Pancreas (tissue), 10 donors: ENCODE results near the gene TCF3. TPM values are rescaled to one million over a fixed set of nuclear protein-coding genes. Genes with fewer than 3 reads are reported as not detected.
A peak's percentile ranks its signal among the peaks of the same experiment; 100 is the strongest.

Experiments
- ATAC-seq, 4 donors: fragments of 200-7000 bp; cut with Tn5 transposase; one replicate each; pipeline versions ENCODE4 v1.8.0 to v1.9.1; 2020; ENCODE audit warnings: mild to moderate bottlenecking in 4 of 4, moderate library complexity in 4 of 4
- DNase-seq, 6 donors: peaks; one replicate each; pipeline ENCODE4 v3.0.0-alpha.2; 2020
- FAIRE-seq: peaks from 2 replicates; lab custom pipeline; 2012; peaks lifted over from hg19 to GRCh38; lab: Jason Lieb, UNC
- H3K27ac ChIP-seq, 4 donors: fragments of 200-600 bp; sonication (generic); 1 replicate in 3 of 4; 2 replicates in 1 of 4; pipeline versions ENCODE4 v1.5.0 to v1.8.0; 2020
- H3K27me3 ChIP-seq, 4 donors: fragments of 200-600 bp; one replicate each; pipeline ENCODE4 v1.8.0; 2021
- H3K36me3 ChIP-seq, 3 donors: fragments of 200-600 bp; sonication (generic) in 1 of 3; one replicate each; pipeline versions ENCODE4 v1.5.0 to v1.8.0; 2020 to 2021
- H3K4me1 ChIP-seq, 3 donors: fragments of 200-600 bp; one replicate each; pipeline ENCODE4 v1.8.0; 2021
- H3K4me3 ChIP-seq, 4 donors: fragments of 200-600 bp; sonication (generic) in 2 of 4; one replicate each; pipeline versions ENCODE4 v1.5.0 to v1.8.0; 2020 to 2021
- H3K9me3 ChIP-seq, 4 donors: fragments of 200-600 bp; one replicate each; pipeline ENCODE4 v1.8.0; 2021
- WGBS, 2 donors: extraction: QIAGEN DNeasy Blood & Tissue Kit; methylation state at CpG; one replicate each; pipeline ENCODE4 v1.1.7; 2013; 5-methylcytosine and 5-hydroxymethylcytosine counted together
- intact Hi-C, 3 donors: fragments of 100-400 bp; cut with DNase I; formaldehyde crosslinking; loops; one replicate each; pipeline versions ENCODE4 v1.11.1 to v1.14.2; 2022
- polyA plus RNA-seq, 2 donors: library from polyadenylated mRNA; stranded (reverse); fragments of 200-250 nt; gene quantifications; one replicate each; pipeline ENCODE4 v1.2.3, GENCODE V29; 2013
- total RNA-seq, 6 donors: library from RNA; stranded (reverse); fragmentation: NEBNext Ultra II Directional in 4 of 6; extraction: Animal tissue kit (Norgen Biotek cat#: 25700) in 4 of 6; gene quantifications; one replicate each; pipeline versions ENCODE4 v1.2.1 to v1.2.4, GENCODE V29; 2021 to 2023
- TF ChIP-seq, protein P1 (sequence below), 4 donors: fragments of 200-600 bp; sonication (generic) in 3 of 4; IDR thresholded peaks; one replicate each; pipeline versions ENCODE4 v1.5.0 to v1.8.0; 2021; ENCODE audit warnings: antibody characterized with exemption in 4 of 4
- donor health status: healthy with polysubstance abuse.
- donor health status: DM: no; HTN: no; CAD: no; lungs with moderate emphysema.
- donor health status: DM: no; HTN: no; CAD: no.
- donor health status: control.
- donor health status: control.
- donor health status: Bipolar disorder and iron deficiency.
- donor health status: DM: yes; HTN: yes; CAD: no.
- donor health status: DM: no; HTN: no; CAD: no.
- donor health status: DM: no; HTN: no; CAD: no.
- donor health status: DM: yes; HTN: yes; CAD: no.

Gene TCF3
- total and polyA plus RNA-seq, 8 donors, result 19.8 to 41.9 (median 26.7) TPM

DNA sequence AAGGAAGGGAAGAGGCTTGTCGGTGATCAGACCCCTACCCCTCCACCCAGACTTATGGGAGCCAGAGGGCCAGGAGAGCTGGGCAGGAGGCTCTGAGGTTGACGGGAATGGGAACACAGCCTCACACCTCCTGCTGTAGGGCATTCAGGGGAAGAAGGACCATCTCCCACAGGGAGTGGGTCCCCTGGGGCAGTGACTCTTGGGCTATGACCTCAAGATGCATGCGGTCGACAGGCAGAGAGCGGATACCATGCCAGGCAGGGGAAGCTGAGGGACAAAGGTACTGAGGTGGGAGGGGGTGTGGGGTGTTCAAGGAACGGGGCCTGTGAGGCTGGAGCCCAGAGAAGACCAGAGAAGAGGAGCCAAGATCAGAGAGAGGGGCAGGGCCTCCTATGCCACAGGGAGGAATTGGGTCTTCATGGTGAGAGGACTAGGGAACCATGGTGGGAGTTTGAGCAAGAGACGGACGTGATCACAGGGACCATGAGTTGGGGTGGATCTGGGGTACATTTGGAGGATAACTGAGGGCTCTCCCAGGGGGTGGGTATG, 4.6 kb upstream of the TCF3 start:
- Histone ChIP-seq H3K36me3 (no peaks in the 10 kb centered on the region), H3K9me3 (no peaks in the 10 kb centered on the region), H3K27ac (no peak overlapping the region), H3K4me1 (no peaks in the 10 kb centered on the region), H3K27me3 (no peaks in the 10 kb centered on the region), H3K4me3 (no peak overlapping the region)
- TF ChIP-seq, protein P1, sequence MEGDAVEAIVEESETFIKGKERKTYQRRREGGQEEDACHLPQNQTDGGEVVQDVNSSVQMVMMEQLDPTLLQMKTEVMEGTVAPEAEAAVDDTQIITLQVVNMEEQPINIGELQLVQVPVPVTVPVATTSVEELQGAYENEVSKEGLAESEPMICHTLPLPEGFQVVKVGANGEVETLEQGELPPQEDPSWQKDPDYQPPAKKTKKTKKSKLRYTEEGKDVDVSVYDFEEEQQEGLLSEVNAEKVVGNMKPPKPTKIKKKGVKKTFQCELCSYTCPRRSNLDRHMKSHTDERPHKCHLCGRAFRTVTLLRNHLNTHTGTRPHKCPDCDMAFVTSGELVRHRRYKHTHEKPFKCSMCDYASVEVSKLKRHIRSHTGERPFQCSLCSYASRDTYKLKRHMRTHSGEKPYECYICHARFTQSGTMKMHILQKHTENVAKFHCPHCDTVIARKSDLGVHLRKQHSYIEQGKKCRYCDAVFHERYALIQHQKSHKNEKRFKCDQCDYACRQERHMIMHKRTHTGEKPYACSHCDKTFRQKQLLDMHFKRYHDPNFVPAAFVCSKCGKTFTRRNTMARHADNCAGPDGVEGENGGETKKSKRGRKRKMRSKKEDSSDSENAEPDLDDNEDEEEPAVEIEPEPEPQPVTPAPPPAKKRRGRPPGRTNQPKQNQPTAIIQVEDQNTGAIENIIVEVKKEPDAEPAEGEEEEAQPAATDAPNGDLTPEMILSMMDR (IDR thresholded peaks at IDR 0.05), result no peak
- DNase-seq, result no peak
- WGBS, 2 donors, result 86% methylated on average over 8 of the region's 8 CpGs
- FAIRE-seq, result no peak
- no peak for ATAC-seq
- intact Hi-C loops, result loop anchor here in 1 of 3 donors (10.0 kb wide), 1 partner anchor 92 kb away; the partner anchor contains the start of gene MEX3D

DNA sequence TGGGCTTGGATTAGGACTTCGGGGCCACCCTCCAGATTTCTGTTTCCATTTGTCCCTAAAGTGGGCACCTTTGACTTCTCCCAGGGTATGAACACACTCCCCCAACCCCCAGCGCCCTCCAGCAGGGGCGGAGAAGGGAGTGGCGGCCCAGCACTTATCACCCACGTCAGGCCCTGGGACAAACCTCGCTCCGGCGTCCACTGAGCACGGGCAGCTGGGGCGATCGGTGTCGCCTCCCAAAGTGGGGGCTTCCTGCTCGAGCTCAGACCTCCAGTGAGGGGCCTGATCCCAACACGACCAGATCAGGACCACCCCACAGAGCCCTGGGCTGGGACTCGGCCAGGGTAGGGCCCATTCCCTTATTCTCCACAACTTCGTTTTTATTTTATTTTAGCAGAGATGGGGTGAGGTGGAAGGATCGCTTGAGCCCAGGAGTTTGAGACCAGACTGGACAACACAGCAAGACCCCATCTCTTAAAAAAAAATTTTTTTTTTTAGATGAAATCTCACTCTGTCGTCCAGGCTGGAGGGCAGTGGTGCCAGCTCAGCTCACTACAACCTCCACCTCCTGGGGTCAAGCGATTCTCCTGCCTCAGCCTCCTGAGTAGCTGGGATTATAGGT, 3.7 kb upstream of the TCF3 start:
- ATAC-seq (no peak), DNase-seq (peak in 1 of 6 donors; percentile 71), FAIRE-seq (no peak)
- Histone ChIP-seq H3K4me1 (peaks cover 0 to under 1% (median 0%) of the 10 kb centered on the region in 3 donors), H3K36me3 (no peaks in the 10 kb centered on the region), H3K9me3 (no peaks in the 10 kb centered on the region), H3K27me3 (no peaks in the 10 kb centered on the region), H3K27ac (no peak overlapping the region), H3K4me3 (no peak overlapping the region)
- WGBS, 2 donors, result 79 to 89% methylated on average over 19 of the region's 19 CpGs
- intact Hi-C loops, result loop anchor here in 1 of 3 donors (10.0 kb wide), 1 partner anchor 91 kb away; the partner anchor contains the start of gene MEX3D
- TF ChIP-seq, protein P1 (IDR thresholded peaks at IDR 0.05), result no peak

DNA sequence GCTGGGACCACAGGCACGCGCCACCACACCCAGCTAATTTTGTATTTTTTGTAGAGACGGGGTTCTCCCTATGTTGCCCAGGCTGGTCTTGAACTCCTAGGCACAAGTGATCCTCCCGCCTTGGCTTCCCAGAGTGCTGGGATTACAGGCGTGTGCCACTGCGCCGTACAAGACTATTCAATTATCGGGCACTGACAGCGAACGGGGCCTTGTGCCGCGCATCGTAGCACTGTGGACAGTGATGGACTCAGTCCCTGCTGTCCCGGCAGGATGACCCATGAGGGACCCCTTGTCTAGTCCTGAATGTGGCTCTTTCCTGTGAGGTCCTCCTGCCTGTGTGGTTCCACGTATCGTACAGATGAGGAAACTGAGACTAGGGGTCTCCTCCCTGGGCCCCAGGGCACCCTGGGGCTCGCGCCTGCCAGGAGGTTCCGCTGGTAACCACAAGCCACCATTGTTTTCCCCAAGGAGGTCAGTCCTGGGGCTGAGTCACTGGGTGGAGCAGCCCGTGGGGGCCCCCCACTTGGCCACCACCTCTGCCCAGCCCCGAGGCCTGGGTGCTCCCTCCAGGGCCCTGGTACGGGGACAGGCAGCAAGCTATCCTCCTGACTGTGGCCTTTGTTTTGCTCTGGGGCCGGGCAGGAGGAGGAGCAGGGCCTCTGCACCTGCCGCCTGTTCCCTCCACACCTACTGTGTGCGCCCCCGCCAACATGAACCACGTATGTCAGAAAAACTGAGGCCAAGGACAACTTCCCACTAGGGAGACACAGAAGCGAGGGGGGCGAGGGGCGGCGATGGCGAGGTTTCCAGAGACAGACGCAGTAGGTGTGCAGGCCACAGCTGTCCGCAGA, 2.9 kb upstream of the TCF3 start:
- Histone ChIP-seq H3K4me3 (no peak overlapping the region), H3K36me3 (no peaks in the 10 kb centered on the region), H3K27me3 (no peaks in the 10 kb centered on the region), H3K27ac (no peak overlapping the region), H3K9me3 (no peaks in the 10 kb centered on the region), H3K4me1 (peaks cover 0 to 4% (median 0%) of the 10 kb centered on the region in 3 donors)
- DNase-seq (peak in 1 of 6 donors; percentile 56), FAIRE-seq (no peak), ATAC-seq (no peak)
- intact Hi-C loops, result loop anchor here in 1 of 3 donors (10.0 kb wide), 1 partner anchor 91 kb away; the partner anchor contains the start of gene MEX3D
- TF ChIP-seq, protein P1 (IDR thresholded peaks at IDR 0.05), result no peak
- 86 to 90% methylated on average over 34 of the region's 34 CpGs for WGBS, 2 donors

DNA sequence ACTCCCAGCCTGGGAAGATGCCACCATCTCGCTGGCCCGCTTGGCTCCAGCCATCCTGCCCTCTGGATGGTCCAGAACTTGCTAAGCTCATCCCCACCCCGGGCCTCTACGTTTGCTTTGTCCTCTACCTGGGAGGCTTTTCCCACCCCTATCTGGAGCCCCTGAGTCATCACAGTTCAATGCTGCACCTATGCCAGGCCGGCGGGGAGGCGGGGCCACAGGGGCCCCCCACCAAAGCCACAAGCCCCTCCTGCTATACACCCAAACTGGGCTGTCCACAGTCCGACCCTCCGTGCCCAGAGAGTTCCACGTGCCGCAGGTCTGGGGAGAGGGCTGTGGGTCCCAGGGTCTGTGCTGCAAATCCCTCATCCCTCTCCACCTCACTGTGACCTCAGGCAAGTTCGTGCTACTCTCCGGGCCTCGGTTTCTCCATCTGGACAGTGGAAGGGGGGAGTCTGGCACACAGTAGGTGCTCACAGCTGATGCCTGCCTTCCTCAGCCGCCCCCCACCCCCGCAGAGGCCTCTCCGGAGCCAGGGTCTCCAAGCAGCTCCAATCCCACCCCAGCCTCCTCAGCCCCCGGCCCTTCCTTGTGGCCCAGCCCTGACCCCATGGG, 1.9 kb upstream of the TCF3 start:
- FAIRE-seq, result no peak
- WGBS, 2 donors, result 76 to 79% methylated on average over 15 to 18 of the region's 18 CpGs
- TF ChIP-seq, protein P1 (IDR thresholded peaks at IDR 0.05), result no peak

More for the DNA sequence above, 1.9 kb upstream of the TCF3 start:
- Histone ChIP-seq H3K9me3 (no peaks in the 10 kb centered on the region), H3K36me3 (no peaks in the 10 kb centered on the region), H3K4me1 (peaks cover 0 to 4% (median 0%) of the 10 kb centered on the region in 3 donors), H3K27me3 (no peaks in the 10 kb centered on the region), H3K27ac (no peak overlapping the region), H3K4me3 (no peak overlapping the region)
- peak in 3 of 6 donors; percentile 24 to 75 (median 56) for DNase-seq
- ATAC-seq, result no peak
- intact Hi-C loops, result loop anchor here in 1 of 3 donors (10.0 kb wide), 1 partner anchor 89 kb away; the partner anchor contains the start of gene MEX3D
